AG20443 (cell line): ENCODE results near the gene FAM110C.
"Not testable (repeated sequence)": the region's sequence is repeated elsewhere in the genome, so short reads cannot be mapped to it uniquely, and the experiment has no call there.

ENCODE experiments used
- DNase-seq: peaks from one replicate; pipeline ENCODE4 v3.0.0; 2012; ENCODE audit warnings: low spot score, mixed read lengths

The FAM110C gene

GRCh38 chr2:46471-47345, at the start of gene FAM110C:
Gene FAM110C (minus strand): TSS chr2:46505. CDS start chr2:46385, 120 bp downstream.
- peak; percentile 31 for DNase-seq

GRCh38 chr2:92326-92725, 46.0 kb upstream of the FAM110C start:
- no peak for DNase-seq

DNA sequence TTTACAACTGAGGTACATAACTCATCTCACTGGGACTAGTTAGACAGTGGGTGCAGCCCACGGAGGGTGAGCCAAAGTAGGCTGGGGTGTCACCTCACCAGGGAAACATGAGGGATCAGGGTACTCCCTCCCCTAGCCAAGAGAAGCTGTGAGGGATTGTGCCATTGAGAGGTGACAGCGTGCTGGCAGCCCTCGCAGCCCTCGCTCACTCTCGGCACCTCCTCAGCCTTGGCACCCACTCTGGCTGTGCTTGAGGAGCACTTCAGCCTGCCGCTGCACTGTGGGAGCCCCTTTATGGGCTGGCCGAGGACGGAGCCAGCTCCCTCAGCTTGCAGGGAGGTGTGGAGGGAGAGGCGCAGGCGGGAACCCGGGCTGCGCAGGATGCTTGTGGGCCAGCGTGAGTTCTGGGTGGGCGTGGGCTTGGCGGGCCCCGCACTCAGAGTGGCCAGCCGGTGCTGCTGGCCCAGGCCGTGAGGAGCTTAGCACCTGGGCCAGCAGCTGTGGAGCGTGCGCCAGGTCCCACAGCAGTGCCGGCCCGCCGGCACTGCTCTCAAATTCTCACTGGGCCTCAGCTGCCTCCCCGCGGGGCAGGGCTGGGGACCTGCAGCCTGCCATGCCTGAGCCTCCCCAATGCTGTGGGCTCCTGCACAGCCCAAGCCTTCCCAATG, 44.5 kb upstream of the FAM110C start:
- DNase-seq = no peak

- DNase-seq = no peak
Observed at GRCh38 chr2:85761-86160, 39.5 kb upstream of the FAM110C start.

DNA sequence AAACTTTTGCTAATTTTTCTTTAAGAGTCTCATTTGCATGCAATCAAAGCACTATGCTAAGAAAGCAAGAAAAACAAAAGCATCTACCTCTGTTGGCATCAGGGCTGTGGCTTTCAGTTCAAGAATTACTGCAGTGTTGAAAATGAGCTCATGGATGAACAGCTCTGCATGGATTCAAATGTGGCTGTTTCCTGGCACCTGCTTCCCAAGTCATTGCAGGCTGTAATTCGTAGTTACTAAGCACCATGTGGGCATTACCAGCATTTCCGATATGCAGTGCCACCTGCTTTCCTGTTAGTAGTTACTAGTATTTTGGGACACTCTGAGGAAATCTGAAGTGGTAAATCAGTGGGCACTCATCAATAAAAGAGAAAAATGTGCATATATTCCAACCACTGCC, 37.8 kb upstream of the FAM110C start:
- no peak for DNase-seq

- DNase-seq = no peak
Observed at GRCh38 chr2:80971-81736, 34.8 kb upstream of the FAM110C start.

DNA sequence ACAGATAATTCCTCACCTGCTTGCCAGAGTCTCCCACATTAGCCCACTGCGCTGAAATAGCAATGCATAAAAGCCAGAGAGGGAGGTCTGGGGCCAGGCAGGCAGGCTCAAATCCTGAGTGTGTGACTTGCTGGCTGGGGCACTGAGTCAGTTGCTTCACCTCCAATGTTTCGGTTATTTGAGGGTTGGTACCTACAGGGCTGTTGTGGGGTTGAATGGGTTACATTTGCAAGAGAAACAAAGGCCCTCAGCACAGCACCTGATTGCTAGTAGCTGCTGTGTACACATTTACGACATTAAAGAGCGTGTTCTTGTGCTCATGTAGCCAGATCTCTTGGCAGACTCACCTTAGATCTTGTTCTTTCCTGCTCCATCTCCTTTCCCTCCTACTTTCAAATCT, 34.1 kb upstream of the FAM110C start:
- no peak for DNase-seq

GRCh38 chr2:71309-72035, 25.2 kb upstream of the FAM110C start:
- DNase-seq = no peak

DNA sequence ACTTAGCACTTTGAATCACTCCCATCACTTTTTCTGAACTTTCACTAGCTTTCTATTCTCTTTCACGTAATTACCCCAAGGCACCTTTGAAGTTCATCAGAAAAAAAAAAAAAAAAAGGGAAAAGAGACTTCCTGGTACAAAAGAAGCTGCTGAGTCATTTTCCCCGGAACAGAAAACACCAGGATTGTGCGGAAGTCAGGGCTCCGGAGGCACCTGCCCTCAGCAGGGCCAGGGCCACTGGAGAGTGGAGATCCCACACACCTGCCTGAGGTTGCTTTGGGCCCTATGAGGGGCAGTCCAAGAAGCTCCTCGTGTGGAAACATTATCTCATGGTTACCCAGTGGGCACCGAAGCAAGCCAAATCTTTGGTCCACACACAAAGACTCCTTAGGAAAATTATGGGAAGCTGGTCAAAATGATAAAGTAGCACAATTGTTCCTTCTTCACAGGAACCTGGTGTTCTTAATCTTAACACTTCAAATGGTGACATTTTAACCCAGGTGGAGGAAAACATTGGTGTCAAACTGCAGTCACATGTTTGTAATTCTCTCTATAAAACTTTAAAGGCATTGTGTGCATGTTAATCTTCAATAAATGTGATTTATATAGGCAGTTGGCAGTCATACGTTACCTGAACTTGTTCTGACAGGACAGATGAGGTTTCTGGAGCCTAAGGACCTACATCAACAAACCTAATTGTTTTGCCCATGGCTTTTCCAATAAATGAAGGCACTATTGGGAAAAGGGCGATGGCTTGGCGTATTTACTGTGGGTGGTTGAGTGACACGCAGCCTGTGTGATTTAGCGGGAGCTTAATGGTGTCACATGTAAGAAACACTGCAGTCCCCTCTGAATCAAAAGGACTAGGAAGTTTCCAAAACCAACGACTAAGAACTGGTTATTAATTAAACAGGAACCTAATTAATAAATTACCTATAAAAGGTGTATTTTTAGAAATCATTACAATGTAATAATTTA, 23.4 kb upstream of the FAM110C start:
- no peak for DNase-seq

- not testable (repeated sequence) for DNase-seq
Observed at GRCh38 chr2:68637-69036, 22.3 kb upstream of the FAM110C start.

- no peak for DNase-seq
Observed at GRCh38 chr2:66853-67252, 20.5 kb upstream of the FAM110C start.

- no peak for DNase-seq
Observed at GRCh38 chr2:65121-65520, 18.8 kb upstream of the FAM110C start.

GRCh38 chr2:55587-56448, 9.5 kb upstream of the FAM110C start:
- no peak for DNase-seq

DNA sequence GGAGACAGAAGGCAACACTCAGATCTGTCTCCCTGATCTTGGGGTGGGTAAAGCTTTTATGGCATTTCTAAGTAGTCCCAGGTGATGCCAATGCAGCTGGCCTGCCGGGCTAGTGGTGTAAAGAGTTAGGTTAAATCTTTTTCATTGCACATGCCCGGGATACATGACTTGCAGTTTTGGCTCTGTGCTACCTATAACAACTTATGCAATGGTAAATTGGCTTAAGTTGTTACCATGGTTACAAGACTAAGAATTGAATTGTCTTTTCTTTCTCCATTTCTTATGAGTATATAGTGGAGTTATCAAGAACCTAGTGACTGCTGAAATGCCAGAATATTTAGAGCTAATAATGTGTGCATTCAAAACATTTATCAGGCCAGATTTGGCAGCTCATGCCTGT, 5.3 kb upstream of the FAM110C start:
- no peak for DNase-seq

GRCh38 chr2:47737-48136, 1.4 kb upstream of the FAM110C start:
- DNase-seq = no peak

GRCh38 chr2:47346-47725, 1.0 kb upstream of the FAM110C start:
- DNase-seq = peak; percentile 15

DNA sequence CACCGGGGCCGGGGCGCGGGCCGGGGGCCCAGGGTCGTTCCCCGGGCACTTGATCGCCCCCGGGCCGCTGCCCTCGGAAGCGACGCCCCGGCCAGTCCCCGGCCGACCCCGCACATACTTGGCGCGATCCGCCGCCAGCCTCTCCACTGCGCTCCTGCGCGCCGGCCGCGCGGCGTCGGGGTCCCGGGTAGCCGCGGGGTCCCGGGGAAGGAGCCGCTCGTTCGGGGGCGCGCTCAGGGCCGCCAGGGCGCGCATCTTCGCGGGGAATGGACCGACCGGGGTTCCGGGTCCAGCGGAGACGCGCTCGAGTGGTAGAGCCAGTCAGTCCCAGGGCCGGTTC, 204 bp downstream of the FAM110C start:
- DNase-seq = no peak

DNA sequence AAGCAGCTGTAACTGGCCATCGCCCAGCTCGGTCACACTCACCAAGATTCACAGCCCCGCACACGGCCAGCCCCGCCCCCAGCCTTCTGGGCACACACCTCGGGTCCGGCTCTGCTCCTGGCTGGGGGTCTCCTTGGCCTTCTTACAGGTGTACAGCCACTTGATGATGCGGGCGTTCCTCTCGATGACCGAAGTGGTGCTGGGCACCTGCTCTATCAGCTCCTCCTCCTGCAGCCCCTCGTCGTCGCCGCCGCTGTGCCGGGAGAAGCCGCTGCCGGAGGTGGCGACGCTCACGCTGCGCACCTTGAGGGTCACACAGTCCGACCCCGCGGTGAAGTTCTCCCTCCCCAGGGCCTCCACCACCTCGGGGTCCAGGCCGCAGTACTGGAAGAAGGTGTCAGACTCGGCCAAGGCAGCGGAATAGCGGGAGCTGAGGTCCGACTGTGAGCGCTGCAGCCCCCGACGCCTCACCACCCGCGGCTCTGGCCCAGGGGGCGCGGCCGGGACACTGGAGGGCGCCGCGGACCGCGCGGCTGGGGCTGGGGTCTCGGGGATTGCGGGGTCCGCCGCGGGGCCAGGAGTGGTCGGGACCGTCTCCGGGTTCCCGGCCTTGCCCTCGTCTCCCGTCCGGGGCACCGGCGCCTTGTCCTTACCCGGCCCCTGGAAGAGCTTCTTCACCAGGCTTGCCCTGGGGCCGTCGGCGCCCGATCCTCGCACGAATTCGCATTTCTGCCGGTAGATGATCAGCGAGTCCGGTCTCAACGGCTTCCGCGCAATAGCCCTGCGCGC, 769 bp downstream of the FAM110C start:
- DNase-seq = peak; percentile 13

GRCh38 chr2:44748-45341, 1.5 kb downstream of the FAM110C start:
- no peak for DNase-seq
